SJCRH30 (cell line): ENCODE results near the gene NAA15. TPM values are rescaled to one million over a fixed set of nuclear protein-coding genes. Genes with fewer than 3 reads are reported as not detected.
"Not testable (repeated sequence)": the region's sequence is repeated elsewhere in the genome, so short reads cannot be mapped to it uniquely, and the experiment has no call there.

ENCODE experiments used
- DNase-seq, 2 experiments: peaks; one replicate each; pipeline ENCODE4 v3.0.0-alpha.2; 2015 to 2020
- H3K27ac ChIP-seq: fragments of 250-450 bp; sonication (Bioruptor Pico); 2 replicates; pipeline ENCODE4 v1.5.1; 2020; ENCODE audit warnings: mild to moderate bottlenecking, moderate library complexity
- H3K27me3 ChIP-seq: fragments of 250-450 bp; sonication (Bioruptor Pico); 2 replicates; pipeline ENCODE4 v1.5.1; 2020; ENCODE audit warnings: mild to moderate bottlenecking, moderate library complexity
- H3K36me3 ChIP-seq: fragments of 250-450 bp; sonication (Bioruptor Pico); 2 replicates; pipeline ENCODE4 v1.5.1; 2020; ENCODE audit warnings: mild to moderate bottlenecking, moderate library complexity
- H3K4me1 ChIP-seq: fragments of 250-450 bp; sonication (Bioruptor Pico); 2 replicates; pipeline ENCODE4 v1.5.1; 2020; ENCODE audit warnings: mild to moderate bottlenecking, moderate library complexity
- H3K4me3 ChIP-seq: fragments of 250-450 bp; sonication (Bioruptor Pico); 2 replicates; pipeline ENCODE4 v1.5.1; 2020; ENCODE audit warnings: mild to moderate bottlenecking, moderate library complexity
- H3K9me3 ChIP-seq: fragments of 250-450 bp; sonication (Bioruptor Pico); replicated peaks from 2 replicates; pipeline ENCODE4 v1.5.1; 2020; ENCODE audit warnings: mild to moderate bottlenecking, moderate library complexity
- total RNA-seq: library from RNA; depleted of rRNA; stranded (reverse); fragments of >200 nt; shearing (Covaris generic); gene quantifications from 2 replicates; pipeline ENCODE4 v1.2.3, GENCODE V29; 2014; rRNA removed

The NAA15 gene
- total RNA-seq, 1 experiment from 2014 or later, result 82.0 TPM

- peaks cover 9% of the 10 kb centered on the region for H3K4me1 ChIP-seq
- no peaks in the 10 kb centered on the region for H3K9me3 ChIP-seq
- H3K27ac ChIP-seq, result no peak overlapping the region
- H3K36me3 ChIP-seq, result no peaks in the 10 kb centered on the region
- H3K4me3 ChIP-seq, result no peak overlapping the region
- H3K27me3 ChIP-seq, result no peaks in the 10 kb centered on the region
- no peak for DNase-seq
Measured at GRCh38 chr4:139457318-139457717, 156.0 kb downstream of the NAA15 start.

GRCh38 chr4:139458543-139458942, 157.2 kb downstream of the NAA15 start:
- no peaks in the 10 kb centered on the region for H3K27me3 ChIP-seq
- no peak overlapping the region for H3K4me3 ChIP-seq
- peaks cover 9% of the 10 kb centered on the region for H3K4me1 ChIP-seq
- no peak for DNase-seq
- no peak overlapping the region for H3K27ac ChIP-seq
- no peaks in the 10 kb centered on the region for H3K36me3 ChIP-seq
- H3K9me3 ChIP-seq, result no peaks in the 10 kb centered on the region

GRCh38 chr4:139458999-139459398, 157.7 kb downstream of the NAA15 start:
- no peak for DNase-seq
- Histone ChIP-seq H3K4me3 (no peak overlapping the region), H3K9me3 (no peaks in the 10 kb centered on the region)

GRCh38 chr4:139460565-139460964, 159.3 kb downstream of the NAA15 start:
- Histone ChIP-seq H3K27me3 (no peaks in the 10 kb centered on the region), H3K4me1 (peaks cover 3% of the 10 kb centered on the region), H3K27ac (no peak overlapping the region), H3K36me3 (no peaks in the 10 kb centered on the region), H3K9me3 (no peaks in the 10 kb centered on the region), H3K4me3 (no peak overlapping the region)
- DNase-seq, result no peak

More at GRCh38 chr4:139458999-139459398, 157.7 kb downstream of the NAA15 start:
- Histone ChIP-seq H3K27ac (no peak overlapping the region), H3K27me3 (no peaks in the 10 kb centered on the region), H3K36me3 (no peaks in the 10 kb centered on the region), H3K4me1 (peaks cover 9% of the 10 kb centered on the region)

- H3K4me1 ChIP-seq, result peaks cover 3% of the 10 kb centered on the region
- no peaks in the 10 kb centered on the region for H3K36me3 ChIP-seq
- no peak overlapping the region for H3K4me3 ChIP-seq
- H3K27ac ChIP-seq, result no peak overlapping the region
- no peaks in the 10 kb centered on the region for H3K27me3 ChIP-seq
- no peak for DNase-seq
- no peaks in the 10 kb centered on the region for H3K9me3 ChIP-seq
Measured at GRCh38 chr4:139461022-139461628, 159.8 kb downstream of the NAA15 start.

- H3K36me3 ChIP-seq, H3K4me3 ChIP-seq, DNase-seq, H3K27ac ChIP-seq, H3K9me3 ChIP-seq, H3K27me3 ChIP-seq, H3K4me1 ChIP-seq: not testable (repeated sequence)
Measured at GRCh38 chr4:139464512-139464911, 163.2 kb downstream of the NAA15 start.

- Histone ChIP-seq H3K27ac (no peak overlapping the region), H3K4me1 (no peaks in the 10 kb centered on the region), H3K27me3 (no peaks in the 10 kb centered on the region), H3K4me3 (no peak overlapping the region), H3K36me3 (no peaks in the 10 kb centered on the region), H3K9me3 (peaks cover 5% of the 10 kb centered on the region; the same call in 1 of the 2 replicates)
- DNase-seq, result no peak
Measured at GRCh38 chr4:139465922-139466321, 164.6 kb downstream of the NAA15 start.

- peaks cover 11% of the 10 kb centered on the region for H3K36me3 ChIP-seq
- H3K4me1 ChIP-seq, H3K27me3 ChIP-seq, H3K4me3 ChIP-seq, H3K9me3 ChIP-seq, H3K27ac ChIP-seq, DNase-seq: not testable (repeated sequence)
Measured at GRCh38 chr4:139468756-139469155, 167.5 kb downstream of the NAA15 start.

GRCh38 chr4:139469216-139469615, 167.9 kb downstream of the NAA15 start:
- no peaks in the 10 kb centered on the region for H3K4me1 ChIP-seq
- H3K27ac ChIP-seq, result no peak overlapping the region
- H3K9me3 ChIP-seq, result peaks cover 5% of the 10 kb centered on the region; the same call in 1 of the 2 replicates
- H3K36me3 ChIP-seq, result peaks cover 11% of the 10 kb centered on the region
- no peak overlapping the region for H3K4me3 ChIP-seq
- DNase-seq, result no peak
- H3K27me3 ChIP-seq, result no peaks in the 10 kb centered on the region

Other genes with a start within 250 kb of the NAA15 start
- 51.2 and 55.9 TPM in 2 replicates for gene ELF2, start 124.3 kb upstream of the NAA15 start, total RNA-seq
- gene MGARP, start 21.3 kb upstream of the NAA15 start, total RNA-seq, result 22.3 and 27.2 TPM in 2 replicates
- 40.0 and 44.1 TPM in 2 replicates for gene NDUFC1, start 972 bp downstream of the NAA15 start, total RNA-seq
- gene RAB33B, start 152.6 kb downstream of the NAA15 start, total RNA-seq, result 7.7 and 8.4 TPM in 2 replicates